ENCODE results near the gene SLC25A39. TPM values are rescaled to one million over a fixed set of nuclear protein-coding genes. Genes with fewer than 3 reads are reported as not detected.

The SLC25A39 gene
- total RNA-seq, 2 donors from 2014 or later, result 92.4 to 131 TPM

DNA sequence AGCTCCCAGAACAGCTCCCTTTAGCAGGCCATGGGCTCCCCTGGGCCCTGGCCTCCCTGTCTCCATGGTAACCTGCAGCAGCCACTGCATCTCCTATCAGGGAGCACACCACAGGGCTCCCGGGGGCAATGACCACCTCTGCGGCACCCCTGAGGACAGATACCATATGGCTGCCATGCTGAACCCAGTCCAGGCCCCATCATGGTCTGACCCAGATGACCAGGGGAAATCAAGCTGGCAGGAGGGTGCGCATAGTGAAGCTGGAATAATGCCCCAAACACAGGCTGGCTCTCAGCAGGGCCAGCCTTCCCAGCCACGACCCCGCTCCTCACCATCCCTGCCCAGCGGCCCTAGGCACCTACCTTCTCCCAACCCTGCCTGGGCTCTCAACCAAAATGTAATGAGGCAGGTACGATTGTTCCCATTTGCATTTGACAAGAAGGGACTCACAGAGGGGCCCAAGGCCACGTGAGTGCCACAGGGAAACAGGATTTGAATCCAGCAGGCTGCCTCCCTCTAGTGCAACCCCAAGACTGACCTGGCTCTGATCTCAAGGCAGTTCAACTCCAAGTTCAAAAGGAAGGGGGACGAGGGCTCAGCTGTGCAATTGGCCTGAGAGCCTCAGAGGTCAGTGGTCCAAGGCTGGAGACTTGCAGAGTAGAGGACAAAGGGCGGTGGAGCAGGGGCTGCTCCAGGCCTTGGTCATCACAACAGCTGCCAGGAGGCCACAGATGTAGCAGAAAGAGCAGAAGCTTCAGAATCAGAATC, 13.8 kb downstream of the SLC25A39 start:
- DNase-seq (ENCODE audit: low spot score in 2 of 2) (no peak), ATAC-seq (no peak)
- Mint-ChIP-seq H3K36me3 (no peaks in the 10 kb centered on the region), H3K9me3 (no peaks in the 10 kb centered on the region), H3K27ac (no peak overlapping the region)

DNA sequence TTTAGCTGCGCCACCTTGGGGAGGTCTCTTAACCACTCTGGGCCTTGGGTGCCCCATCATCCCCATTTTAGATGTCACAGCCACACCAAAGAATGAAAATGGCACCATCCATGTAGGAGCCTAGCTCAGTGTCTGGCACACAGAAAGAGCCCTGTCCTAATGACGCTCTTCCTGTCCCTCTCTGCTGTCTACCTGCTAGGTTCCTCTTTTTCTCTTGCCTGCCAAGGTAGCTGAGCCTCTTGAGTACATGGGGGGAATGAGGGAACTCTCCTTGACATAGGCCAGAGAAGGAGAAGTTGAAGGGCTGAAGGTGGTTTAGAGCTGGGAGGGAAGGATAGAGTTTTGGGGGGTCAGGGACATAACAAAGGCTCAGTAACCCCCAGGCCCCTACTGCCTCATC, 14.4 kb downstream of the SLC25A39 start:
- ATAC-seq, result no peak
- H3K36me3 Mint-ChIP-seq, result no peaks in the 10 kb centered on the region
- no peaks in the 10 kb centered on the region for H3K9me3 Mint-ChIP-seq
- H3K27ac Mint-ChIP-seq, result no peak overlapping the region
- DNase-seq (ENCODE audit: low spot score in 2 of 2), result no peak

DNA sequence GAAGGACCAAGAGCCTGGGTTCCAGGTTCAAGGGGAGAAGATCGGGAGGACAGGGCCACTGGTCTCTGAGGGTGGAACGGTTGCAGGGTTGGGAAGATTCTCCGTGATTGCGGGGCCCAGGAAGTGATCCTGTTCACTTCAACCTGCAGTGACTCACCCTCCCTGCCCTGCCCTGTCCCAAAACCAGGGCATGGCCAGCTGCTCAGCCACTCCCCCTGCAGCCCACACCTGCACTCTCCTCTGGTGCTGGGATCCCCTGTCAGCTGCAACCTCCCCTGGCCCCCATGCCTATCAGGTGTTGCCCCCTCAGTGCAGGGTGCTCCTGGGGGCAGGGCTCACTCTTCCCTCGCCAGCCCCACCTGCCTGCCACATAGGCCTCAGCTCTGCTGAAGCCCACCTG, 15.2 kb downstream of the SLC25A39 start:
- DNase-seq (ENCODE audit: low spot score in 2 of 2) (no peak), ATAC-seq (no peak)
- Mint-ChIP-seq H3K27ac (no peak overlapping the region), H3K36me3 (no peaks in the 10 kb centered on the region), H3K9me3 (no peaks in the 10 kb centered on the region)

DNA sequence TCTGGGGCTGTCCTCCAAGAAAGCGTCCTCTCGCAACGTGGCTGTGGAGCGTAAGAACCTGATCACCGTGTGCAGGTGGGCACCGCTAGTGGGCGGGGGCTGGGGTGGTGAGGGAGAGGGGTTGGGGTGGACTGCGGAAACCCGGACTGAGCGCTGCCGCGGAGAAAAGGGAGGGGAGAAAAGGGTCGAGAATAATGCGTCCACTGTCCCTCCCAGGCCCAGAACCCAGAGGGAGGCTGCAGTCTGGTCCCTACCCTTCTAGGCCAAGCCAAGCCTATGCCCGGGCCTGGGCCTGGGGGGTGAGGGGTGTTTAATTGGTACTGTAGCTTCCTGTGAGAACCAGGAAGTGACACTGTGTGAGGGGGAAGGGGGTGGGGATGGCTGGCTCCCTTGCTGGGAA, 15.8 kb downstream of the SLC25A39 start:
- H3K36me3 Mint-ChIP-seq, result no peaks in the 10 kb centered on the region
- DNase-seq (ENCODE audit: low spot score in 2 of 2), result no peak
- peak in 1 of 2 donors; percentile 29 for ATAC-seq
- no peak overlapping the region for H3K27ac Mint-ChIP-seq
- H3K9me3 Mint-ChIP-seq, result no peaks in the 10 kb centered on the region

DNA sequence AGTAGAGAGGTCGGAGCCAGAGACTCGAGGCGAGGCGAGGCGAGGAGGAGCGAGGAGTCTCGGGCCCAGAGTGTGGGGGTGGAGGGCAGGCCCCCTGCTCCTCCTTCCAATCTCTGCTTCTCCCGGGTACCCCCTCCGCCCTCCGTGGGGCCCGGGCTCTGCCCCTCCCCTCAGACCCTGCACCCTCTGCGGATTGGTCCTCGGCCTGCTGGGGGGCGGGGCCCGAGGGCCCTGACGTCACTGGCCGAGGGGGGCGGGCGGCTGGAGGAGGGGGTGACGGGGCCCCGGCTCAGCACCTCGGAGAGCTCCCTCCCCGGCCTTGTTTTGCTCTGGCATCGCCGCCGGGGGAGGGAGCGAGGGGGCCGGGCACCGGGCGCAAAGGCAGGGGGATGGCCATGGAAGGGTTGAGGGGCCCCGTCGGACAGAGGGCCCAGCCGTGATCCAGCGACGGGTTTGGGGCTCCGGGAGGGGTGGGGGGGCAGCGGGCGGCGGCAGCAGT, 16.3 kb downstream of the SLC25A39 start, which contains the start of gene RUNDC3A:
RUNDC3A (plus strand) TSS at position 282 of the 499 bp plus-strand sequence. CDS start 232 bp downstream, outside the sequence.
- Mint-ChIP-seq H3K9me3 (no peaks in the 10 kb centered on the region), H3K36me3 (no peaks in the 10 kb centered on the region), H3K27ac (no peak within 1 kb of the TSS)
- ATAC-seq (peak; percentile 82 to 92), DNase-seq (ENCODE audit: low spot score in 2 of 2) (peak; percentile 67 to 86)

DNA sequence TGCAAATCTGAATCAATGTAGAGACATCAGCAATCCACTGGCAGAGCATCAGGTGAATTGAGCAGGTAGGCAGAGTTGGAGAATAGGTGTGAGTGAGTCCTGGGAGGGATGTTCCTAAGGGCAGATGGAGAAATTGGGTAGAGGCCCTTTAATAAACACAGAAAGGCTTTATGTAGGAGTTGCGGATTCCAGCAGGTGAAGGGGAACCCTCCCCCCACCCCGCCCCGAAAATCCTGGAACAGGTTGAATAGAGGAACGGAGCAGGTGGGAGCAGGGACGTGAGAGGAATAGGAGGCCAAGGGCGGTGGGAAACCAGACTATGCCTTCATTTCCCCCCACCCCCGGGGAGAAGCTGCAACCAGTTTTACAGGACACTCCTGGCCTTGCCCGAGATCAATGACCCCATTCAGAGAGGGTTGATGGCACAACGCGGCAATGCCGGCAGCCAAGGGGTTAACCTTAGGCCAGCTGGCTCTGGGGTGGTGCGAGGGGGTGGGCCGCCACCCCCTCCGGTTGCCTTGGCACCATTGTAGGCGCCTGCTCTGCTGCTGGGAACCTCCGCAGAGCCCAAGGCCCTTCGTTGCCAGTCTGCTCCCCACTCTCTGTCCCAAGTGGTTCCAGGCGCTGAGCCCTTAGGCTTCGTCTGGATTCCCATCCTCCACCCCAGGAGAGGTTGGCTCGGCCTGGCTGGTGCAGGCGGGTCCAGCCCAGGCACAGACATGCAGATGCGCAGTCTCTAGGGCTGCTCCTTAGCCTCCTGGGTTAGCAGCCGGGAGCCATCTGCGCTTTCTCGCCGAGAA, 17.0 kb downstream of the SLC25A39 start:
- ATAC-seq (peak; percentile 12 to 23), DNase-seq (ENCODE audit: low spot score in 2 of 2) (no peak)
- H3K9me3 Mint-ChIP-seq, result no peaks in the 10 kb centered on the region
- no peaks in the 10 kb centered on the region for H3K36me3 Mint-ChIP-seq
- H3K27ac Mint-ChIP-seq, result no peak overlapping the region

DNA sequence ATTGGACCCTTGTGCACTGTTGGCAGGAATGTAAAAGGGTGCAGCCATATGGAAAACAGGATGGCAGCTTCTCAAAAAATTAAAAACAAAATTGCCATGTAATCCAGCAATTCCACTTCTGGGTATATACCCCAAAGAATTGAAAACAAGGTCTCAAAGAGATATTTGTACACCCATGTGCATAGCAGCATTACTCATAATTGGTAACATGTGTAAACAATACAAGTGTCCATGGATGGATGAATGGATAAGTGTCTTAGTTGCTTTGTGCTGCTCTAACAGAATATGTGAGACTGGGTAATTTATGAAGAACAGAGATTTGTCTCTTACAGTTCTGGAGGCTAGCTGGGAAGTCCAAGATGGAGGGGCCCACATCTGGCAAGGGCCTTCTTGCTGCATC, 20.0 kb downstream of the SLC25A39 start:
- no peak for DNase-seq (ENCODE audit: low spot score in 2 of 2)
- H3K27ac Mint-ChIP-seq, result no peak overlapping the region
- no peaks in the 10 kb centered on the region for H3K36me3 Mint-ChIP-seq

DNA sequence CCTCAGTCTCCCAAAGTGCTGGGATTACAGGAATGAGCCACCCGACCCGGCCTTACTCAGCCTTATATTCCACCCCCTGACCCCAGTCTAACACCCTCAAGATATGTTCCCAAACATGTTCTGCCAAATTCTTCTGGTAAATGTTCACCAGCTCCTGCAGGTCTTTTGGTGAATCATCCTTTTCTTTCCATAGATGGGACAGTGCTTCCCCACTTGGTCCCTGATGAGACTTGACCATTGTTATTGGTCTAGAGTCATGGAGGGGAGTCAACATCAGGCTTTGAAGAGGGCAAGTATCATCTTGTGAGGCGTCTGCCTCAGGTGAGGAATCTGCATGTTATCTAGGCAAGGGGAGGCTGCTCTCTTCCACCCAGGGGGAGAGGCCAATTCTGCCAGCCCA, 26.6 kb downstream of the SLC25A39 start:
- no peak overlapping the region for H3K27ac Mint-ChIP-seq
- H3K9me3 Mint-ChIP-seq, result no peaks in the 10 kb centered on the region
- no peak for DNase-seq (ENCODE audit: low spot score in 2 of 2)
- ATAC-seq, result no peak
- no peaks in the 10 kb centered on the region for H3K36me3 Mint-ChIP-seq

More for the DNA sequence above, 20.0 kb downstream of the SLC25A39 start:
- no peaks in the 10 kb centered on the region for H3K9me3 Mint-ChIP-seq
- no peak for ATAC-seq

DNA sequence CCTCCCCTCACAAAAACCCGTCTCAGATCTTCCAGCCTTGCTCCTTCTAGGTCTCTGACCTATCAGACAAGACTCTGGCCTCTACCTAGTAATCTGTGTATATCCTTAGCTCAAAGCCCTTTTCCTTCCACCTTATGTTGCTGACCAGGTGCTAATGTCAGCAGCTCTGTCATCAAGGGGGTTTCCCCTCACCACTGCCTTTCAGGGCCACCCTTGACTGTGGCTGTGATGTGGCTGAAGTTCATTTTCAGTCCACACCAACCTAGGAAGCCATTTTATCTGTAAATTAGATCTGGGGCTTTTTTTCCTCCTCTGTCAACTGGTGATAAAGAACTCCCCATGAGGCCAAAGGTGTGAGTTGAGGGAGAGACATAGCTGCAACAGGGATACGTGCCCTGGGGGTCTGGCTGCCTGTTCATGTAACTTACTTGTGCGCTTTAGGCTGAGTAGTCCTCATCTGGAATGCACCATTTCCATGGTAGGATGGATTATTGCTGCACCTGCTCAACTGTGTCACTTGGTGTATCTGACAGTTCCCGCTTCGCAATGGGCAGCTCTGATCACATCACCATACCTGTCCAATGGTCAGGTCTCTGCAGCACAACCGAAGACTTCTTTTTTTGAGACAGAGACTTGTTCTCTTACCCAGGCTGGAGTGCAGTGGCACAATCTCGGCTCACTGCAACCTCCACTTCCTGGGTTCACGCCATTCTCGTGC, 31.0 kb downstream of the SLC25A39 start:
- H3K9me3 Mint-ChIP-seq, result no peaks in the 10 kb centered on the region
- no peak overlapping the region for H3K27ac Mint-ChIP-seq
- no peaks in the 10 kb centered on the region for H3K36me3 Mint-ChIP-seq
- peak; percentile 22 to 96 for ATAC-seq
- no peak for DNase-seq (ENCODE audit: low spot score in 2 of 2)

DNA sequence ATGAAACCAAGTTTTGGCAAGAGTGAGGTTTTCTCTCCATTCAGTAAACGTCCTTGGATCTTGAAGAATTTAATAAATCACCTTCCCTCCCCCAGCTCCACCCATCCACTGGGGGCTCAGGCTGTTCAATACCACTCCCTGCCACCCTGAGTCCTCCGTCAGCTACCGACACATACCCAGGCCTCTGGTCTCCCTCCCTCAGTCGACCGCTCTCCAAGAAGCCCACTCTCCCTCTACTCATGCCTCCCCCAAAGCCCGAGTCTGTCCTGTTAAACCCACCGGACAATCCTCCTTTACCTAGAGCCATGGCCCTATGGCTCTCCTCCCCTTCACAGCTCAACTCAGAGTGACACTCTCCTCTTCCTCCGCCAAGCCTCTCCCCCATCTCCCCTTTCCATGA, 37.0 kb downstream of the SLC25A39 start:
- no peaks in the 10 kb centered on the region for H3K9me3 Mint-ChIP-seq
- no peak overlapping the region for H3K27ac Mint-ChIP-seq
- no peaks in the 10 kb centered on the region for H3K36me3 Mint-ChIP-seq
- ATAC-seq (no peak), DNase-seq (ENCODE audit: low spot score in 2 of 2) (no peak)

DNA sequence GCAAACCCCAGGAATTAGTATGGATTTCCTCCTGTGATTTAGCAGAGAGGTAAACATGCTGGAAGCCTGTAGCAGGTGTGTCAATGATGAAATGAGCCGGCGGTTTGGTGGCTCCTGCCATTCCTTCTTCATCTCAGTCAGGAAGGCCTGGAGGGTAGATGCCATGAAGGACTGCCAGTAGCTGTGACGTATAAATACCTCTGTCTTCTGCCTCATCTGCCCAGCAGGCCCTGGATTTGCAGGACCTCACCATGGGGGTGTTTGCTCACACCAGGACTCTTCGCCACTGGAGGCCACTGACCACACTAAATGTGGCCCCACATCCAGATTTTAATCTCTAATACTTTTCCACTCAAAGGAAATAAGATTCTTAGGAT, 40.6 kb downstream of the SLC25A39 start:
- ATAC-seq (no peak), DNase-seq (ENCODE audit: low spot score in 2 of 2) (no peak)
- Mint-ChIP-seq H3K27ac (no peak overlapping the region), H3K9me3 (no peaks in the 10 kb centered on the region), H3K36me3 (no peaks in the 10 kb centered on the region)

DNA sequence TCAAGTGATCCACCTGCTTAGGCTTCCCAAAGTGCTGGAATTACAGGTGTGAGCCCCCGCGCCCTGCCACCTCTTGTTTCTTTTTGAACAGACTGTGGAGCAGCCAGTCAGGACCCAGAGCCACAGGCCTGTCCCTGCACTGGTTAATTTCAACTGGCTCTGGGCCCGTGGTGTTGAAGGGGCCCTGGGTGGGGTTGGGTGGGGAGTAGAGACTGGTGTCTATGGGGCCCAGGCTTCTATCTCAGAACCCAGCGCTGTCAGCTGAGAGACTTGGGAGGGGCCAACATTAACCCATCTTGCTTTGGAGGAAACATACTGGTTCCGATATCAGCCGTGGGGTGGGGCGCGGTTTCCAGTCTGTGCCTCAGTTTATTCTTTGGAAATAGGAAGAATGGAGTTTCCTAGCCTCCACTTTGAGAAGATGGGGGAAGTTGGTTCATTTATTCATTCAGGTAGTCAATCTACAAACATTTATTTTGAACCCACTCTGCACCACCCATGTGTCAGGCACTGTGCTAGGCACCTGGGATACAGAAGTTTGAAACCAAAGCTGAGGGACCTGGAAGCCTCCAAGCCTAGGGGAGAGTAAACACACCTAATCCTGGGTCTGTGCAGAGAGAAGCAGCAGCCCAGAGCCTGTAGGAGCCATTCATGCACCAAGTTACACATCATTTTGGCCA, 41.1 kb downstream of the SLC25A39 start:
- ATAC-seq (no peak), DNase-seq (ENCODE audit: low spot score in 2 of 2) (no peak)
- Mint-ChIP-seq H3K36me3 (no peaks in the 10 kb centered on the region), H3K9me3 (no peaks in the 10 kb centered on the region), H3K27ac (no peak overlapping the region)

DNA sequence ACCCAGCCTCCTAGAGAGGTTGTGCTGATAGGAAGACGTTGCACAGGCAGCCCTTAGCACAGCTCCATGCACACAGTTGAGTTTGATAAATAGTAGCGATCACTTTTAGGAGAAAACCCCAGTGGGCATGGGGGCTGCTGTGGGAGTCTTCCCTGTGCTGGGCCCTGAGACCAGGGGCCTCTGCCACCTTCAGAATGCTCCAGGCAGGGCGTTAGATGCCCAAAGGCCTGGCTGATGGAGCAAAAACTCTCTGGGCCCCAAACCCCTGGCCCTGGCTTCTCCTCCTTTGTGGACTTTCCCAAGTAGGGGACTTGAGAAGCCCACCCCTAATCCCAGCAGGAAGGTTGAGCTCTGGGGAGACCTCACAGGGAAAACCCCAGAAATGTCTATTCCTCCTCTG, 42.4 kb downstream of the SLC25A39 start:
- Mint-ChIP-seq H3K9me3 (no peaks in the 10 kb centered on the region), H3K36me3 (no peaks in the 10 kb centered on the region), H3K27ac (no peak overlapping the region)
- DNase-seq (ENCODE audit: low spot score in 2 of 2) (no peak), ATAC-seq (no peak)

DNA sequence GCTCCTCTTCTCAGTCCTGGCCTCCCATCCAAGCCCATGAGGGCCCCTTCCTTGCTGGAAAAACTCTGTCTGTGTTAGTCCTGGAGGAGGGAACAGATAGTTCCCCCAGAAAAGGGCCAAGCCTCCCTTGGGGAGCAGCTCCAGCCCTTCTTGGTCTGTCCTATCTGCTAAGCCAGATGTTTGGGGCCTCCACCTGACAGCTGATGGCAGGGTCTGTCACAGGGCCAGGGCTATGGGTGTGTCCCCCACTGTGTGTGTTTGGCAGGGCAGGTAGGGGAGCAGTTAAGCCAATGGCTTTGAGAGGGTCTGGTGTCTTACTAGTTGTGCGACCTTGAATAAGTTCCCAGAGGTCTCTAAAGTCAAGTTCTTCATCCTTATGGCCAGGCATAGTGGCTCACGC, 43.1 kb downstream of the SLC25A39 start:
- no peaks in the 10 kb centered on the region for H3K9me3 Mint-ChIP-seq
- ATAC-seq (no peak), DNase-seq (ENCODE audit: low spot score in 2 of 2) (no peak)
- no peak overlapping the region for H3K27ac Mint-ChIP-seq
- H3K36me3 Mint-ChIP-seq, result no peaks in the 10 kb centered on the region

DNA sequence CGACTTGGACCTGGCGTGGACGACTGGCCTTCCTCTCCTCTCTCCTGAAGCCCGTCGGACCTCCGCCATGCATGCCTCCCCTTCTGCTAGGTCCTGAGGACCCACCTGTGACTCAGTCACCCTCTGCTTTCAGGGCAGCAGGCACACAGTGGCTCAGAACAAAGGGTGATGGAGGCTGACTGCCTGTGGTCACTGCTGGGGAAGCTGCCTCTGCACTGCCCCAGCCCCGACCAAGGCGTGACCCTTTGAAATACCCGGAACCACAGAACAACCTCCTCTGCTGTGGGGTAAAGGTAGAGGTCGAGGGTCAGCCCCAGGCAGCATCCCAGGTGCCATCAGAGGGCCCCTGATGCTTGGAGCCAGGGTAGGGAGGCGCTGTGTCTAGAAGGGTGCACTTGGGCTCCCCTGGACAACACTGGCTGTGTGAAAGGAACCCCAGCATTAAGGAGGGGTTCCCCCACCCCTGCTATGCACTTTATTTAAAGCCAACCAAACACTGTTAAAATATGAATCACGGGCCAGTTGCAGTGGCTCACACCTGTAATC, 44.2 kb downstream of the SLC25A39 start:
- no peak overlapping the region for H3K27ac Mint-ChIP-seq
- ATAC-seq (peak in 1 of 2 donors; percentile 33), DNase-seq (ENCODE audit: low spot score in 2 of 2) (no peak)
- no peaks in the 10 kb centered on the region for H3K36me3 Mint-ChIP-seq
- H3K9me3 Mint-ChIP-seq, result no peaks in the 10 kb centered on the region

DNA sequence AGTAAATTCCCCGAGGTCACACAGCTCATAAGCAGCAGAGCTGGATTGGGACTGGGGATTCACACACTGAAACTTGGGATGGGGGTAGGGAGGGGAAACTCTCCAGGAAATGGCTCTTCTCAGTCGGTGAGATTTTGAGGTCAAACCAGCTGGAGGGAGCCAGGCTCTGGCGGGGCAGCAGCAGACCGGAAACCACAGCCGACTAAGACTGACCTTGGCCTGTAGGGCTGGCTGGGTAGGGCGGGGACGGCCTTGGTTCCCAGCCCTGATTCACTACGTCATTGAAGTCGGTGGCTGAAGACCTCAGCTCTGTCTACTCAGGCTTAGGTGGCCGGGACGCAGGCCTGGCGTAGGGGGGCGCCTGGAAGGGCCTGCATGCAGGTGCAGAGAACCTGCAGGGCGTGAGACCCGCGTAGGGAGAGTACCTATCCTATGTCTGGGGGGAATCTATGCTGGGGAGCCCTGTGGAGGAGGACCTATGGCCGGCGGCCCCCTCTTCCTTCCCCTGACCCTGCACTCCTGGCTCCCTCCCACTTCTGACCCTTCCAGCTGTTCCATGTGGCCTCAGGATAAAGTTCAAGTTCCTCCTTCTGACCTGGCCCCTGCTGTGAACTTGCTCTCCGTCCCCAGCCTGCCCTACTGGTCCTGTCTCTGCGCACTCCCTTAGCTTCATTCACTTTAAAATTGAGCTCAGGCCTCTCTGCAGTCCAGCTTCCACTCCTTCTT, 44.8 kb downstream of the SLC25A39 start:
- Mint-ChIP-seq H3K27ac (peak overlapping the region in 1 of 2 donors; percentile 8), H3K9me3 (no peaks in the 10 kb centered on the region), H3K36me3 (no peaks in the 10 kb centered on the region)
- peak in 1 of 2 donors; percentile 98 for ATAC-seq
- DNase-seq (ENCODE audit: low spot score in 2 of 2), result peak in 1 of 2 donors; percentile 69

Data from activated naive CD4-positive, alpha-beta T cell treated with anti-CD3 and anti-CD28 coated beads, Interleukin-2, amount 50 U/mL, for 72 hours (primary cell).